AG04449 (cell line): ENCODE measurements around the gene LNX1.

Source experiments
- CTCF ChIA-PET: fragments of 350-600 bp; formaldehyde crosslinking; extraction: SDS; loops from one replicate; lab custom pipeline; 2021; ENCODE audit warnings: antibody characterized with exemption; lab: Yijun Ruan, JAX
- POLR2A ChIA-PET: fragments of 400-600, 350-600 bp; formaldehyde crosslinking; extraction: SDS; loops from one replicate; lab custom pipeline; 2020; ENCODE audit warnings: antibody characterized with exemption, inconsistent platforms; lab: Yijun Ruan, JAX
- DNase-seq: peaks from one replicate; pipeline ENCODE4 v3.0.0-alpha.2; 2010; ENCODE audit warnings: low read depth, low spot score
- H3K4me3 ChIP-seq: 2 replicates; pipeline ENCODE4 v1.5.1; 2011; ENCODE audit warnings: low read depth, mild to moderate bottlenecking, control low read depth, low read length
- TF ChIP-seq, protein P1 (sequence below): IDR thresholded peaks from one replicate; pipeline ENCODE4 v1.5.1; 2011; ENCODE audit warnings: mild to moderate bottlenecking, moderate library complexity, low read length, control low read depth, inconsistent platforms; ENCODE audit not compliant: insufficient read depth; ENCODE audit errors: missing control alignments

LNX1 gene

GRCh38 chr4:53633608-53634007 lies 42.3 kb upstream of the LNX1 start:
- no peak for DNase-seq

GRCh38 chr4:53629296-53629695 lies 38.0 kb upstream of the LNX1 start:
- ChIA-PET POLR2A (no interaction called here), CTCF (interaction anchor here (1.0 to 1.5 kb wide), 2 partner anchors 29 to 605 kb away, joined by 3 read pairs; no protein-coding TSS in a partner anchor)
- no peak overlapping the region for H3K4me3 ChIP-seq
- no peak for DNase-seq
- TF ChIP-seq, protein P1, sequence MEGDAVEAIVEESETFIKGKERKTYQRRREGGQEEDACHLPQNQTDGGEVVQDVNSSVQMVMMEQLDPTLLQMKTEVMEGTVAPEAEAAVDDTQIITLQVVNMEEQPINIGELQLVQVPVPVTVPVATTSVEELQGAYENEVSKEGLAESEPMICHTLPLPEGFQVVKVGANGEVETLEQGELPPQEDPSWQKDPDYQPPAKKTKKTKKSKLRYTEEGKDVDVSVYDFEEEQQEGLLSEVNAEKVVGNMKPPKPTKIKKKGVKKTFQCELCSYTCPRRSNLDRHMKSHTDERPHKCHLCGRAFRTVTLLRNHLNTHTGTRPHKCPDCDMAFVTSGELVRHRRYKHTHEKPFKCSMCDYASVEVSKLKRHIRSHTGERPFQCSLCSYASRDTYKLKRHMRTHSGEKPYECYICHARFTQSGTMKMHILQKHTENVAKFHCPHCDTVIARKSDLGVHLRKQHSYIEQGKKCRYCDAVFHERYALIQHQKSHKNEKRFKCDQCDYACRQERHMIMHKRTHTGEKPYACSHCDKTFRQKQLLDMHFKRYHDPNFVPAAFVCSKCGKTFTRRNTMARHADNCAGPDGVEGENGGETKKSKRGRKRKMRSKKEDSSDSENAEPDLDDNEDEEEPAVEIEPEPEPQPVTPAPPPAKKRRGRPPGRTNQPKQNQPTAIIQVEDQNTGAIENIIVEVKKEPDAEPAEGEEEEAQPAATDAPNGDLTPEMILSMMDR, result no peak

More at GRCh38 chr4:53633608-53634007, 42.3 kb upstream of the LNX1 start:
- no peak overlapping the region for H3K4me3 ChIP-seq
- ChIA-PET POLR2A (no interaction called here), CTCF (interaction anchor here (0.7 to 1.4 kb wide), 4 partner anchors 16 to 599 kb away, joined by 3 to 5 read pairs (median 3); no protein-coding TSS in a partner anchor)
- TF ChIP-seq, protein P1, result no peak

GRCh38 chr4:53626491-53626890 lies 35.2 kb upstream of the LNX1 start:
- POLR2A ChIA-PET, result interaction anchor here (1.2 kb wide), 1 partner anchor 172 kb away, joined by 3 read pairs; no protein-coding TSS in a partner anchor
- H3K4me3 ChIP-seq, result no peak overlapping the region
- CTCF ChIA-PET, result interaction anchor here (1.0 to 1.4 kb wide), 3 partner anchors 9 to 606 kb away, joined by 3 to 4 read pairs (median 3); no protein-coding TSS in a partner anchor
- TF ChIP-seq, protein P1, result no peak
- DNase-seq, result no peak

- POLR2A ChIA-PET, result interaction anchor here (1.2 kb wide), 1 partner anchor 171 kb away, joined by 3 read pairs; no protein-coding TSS in a partner anchor
Measured at GRCh38 chr4:53625888-53626287, 34.6 kb upstream of the LNX1 start.

GRCh38 chr4:53622739-53623151 lies 31.5 kb upstream of the LNX1 start:
- ChIA-PET POLR2A (interaction anchor here (0.6 kb wide), 1 partner anchor 83 kb away, joined by 4 read pairs; no protein-coding TSS in a partner anchor), CTCF (interaction anchor here (1.4 kb wide), 1 partner anchor 16 kb away, joined by 4 read pairs; no protein-coding TSS in a partner anchor)
- TF ChIP-seq, protein P1, result no peak
- H3K4me3 ChIP-seq, result no peak overlapping the region
- peak; percentile 41 for DNase-seq

More at GRCh38 chr4:53625888-53626287, 34.6 kb upstream of the LNX1 start:
- H3K4me3 ChIP-seq, result no peak overlapping the region
- no peak for DNase-seq
- CTCF ChIA-PET, result interaction anchor here (1.0 to 1.4 kb wide), 2 partner anchors 428 to 607 kb away, joined by 3 read pairs; no protein-coding TSS in a partner anchor
- TF ChIP-seq, protein P1, result no peak

DNA sequence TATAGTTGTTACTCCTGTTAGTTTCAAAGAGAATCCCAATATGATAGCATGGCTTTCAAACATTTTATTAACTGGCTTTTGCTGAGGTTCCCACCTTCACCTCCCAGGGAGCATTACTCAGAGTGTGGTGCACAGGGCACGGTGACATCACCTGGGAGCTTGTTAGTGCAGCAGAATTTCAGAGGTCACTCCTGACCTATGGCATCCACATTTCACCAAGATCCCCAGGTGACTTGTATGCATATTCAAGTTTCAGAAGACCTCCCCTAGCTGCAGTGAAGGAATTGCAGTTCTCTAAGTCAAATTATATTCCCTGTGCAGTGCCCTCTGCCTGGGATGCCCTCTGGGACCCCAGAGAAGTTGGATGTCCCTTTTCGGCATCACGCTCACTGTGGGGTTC lies 29.7 kb upstream of the LNX1 start:
- TF ChIP-seq, protein P1, result no peak
- H3K4me3 ChIP-seq, result no peak overlapping the region
- CTCF ChIA-PET, result interaction anchor here (0.7 to 1.3 kb wide), 2 partner anchors 14 to 615 kb away, joined by 3 read pairs; no protein-coding TSS in a partner anchor
- POLR2A ChIA-PET, result no interaction called here
- no peak for DNase-seq
